ENCODE measurements around the gene CENPU. TPM values are rescaled to one million over a fixed set of nuclear protein-coding genes. Genes with fewer than 3 reads are reported as not detected.

CENPU gene
- total and polyA plus RNA-seq, 4 donors = 1.1 to 3.1 (median 1.8) TPM

DNA sequence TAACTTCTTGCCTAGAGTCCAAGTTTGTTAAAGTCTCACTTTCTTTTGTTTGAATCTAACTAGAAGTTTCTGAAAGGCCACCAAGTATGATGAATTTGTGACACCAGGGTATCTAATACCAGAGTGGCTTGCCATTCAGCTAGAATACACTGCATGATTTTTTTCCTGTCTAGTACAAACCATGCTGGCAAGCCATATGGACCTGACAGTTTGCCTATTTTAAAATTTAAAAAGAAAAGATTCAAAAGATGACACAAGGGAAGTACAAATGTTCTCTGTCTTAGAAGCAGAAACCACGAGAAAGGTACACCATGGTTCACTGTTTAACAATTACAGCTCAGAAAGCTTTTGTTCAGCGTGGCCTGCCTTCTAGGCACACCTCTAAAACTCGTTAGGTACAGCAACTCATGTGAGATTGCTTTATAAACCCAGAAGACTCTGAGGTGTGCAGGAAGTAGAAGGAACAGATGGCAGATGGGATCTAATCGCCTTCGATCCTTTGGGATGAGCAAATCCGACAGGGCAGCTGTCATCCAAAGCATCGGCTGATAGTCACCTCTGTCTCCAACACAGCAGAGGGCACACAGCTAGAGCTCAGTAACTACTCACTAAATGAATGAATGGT, 35.4 kb upstream of the CENPU start:
- Histone ChIP-seq H3K27ac (ENCODE audit: low read depth in 1 of 2, low read length in 2 of 2) (no peak overlapping the region), H3K4me3 (ENCODE audit: low read length in 2 of 2) (no peak overlapping the region), H3K9me3 (ENCODE audit: control insufficient read depth, low read length) (no peaks in the 10 kb centered on the region), H3K27me3 (ENCODE audit: control insufficient read depth in 1 of 2, insufficient read depth in 2 of 2, low read length in 1 of 2) (no peaks in the 10 kb centered on the region), H3K4me1 (ENCODE audit: control insufficient read depth in 1 of 2, insufficient read depth in 2 of 2, low read length in 2 of 2) (no peaks in the 10 kb centered on the region), H3K36me3 (ENCODE audit: control insufficient read depth in 1 of 2, insufficient read depth in 2 of 2, low read length in 1 of 2) (peaks cover 11 to 18% of the 10 kb centered on the region in 2 donors)
- ATAC-seq (ENCODE audit: low FRiP score) = no peak
- intact Hi-C loops (cut with DNase I) = no loop called here
- no peak for DNase-seq
- 93 to 94% methylated on average over 7 of the region's 7 CpGs for whole genome bisulfite sequencing, 2 donors

DNA sequence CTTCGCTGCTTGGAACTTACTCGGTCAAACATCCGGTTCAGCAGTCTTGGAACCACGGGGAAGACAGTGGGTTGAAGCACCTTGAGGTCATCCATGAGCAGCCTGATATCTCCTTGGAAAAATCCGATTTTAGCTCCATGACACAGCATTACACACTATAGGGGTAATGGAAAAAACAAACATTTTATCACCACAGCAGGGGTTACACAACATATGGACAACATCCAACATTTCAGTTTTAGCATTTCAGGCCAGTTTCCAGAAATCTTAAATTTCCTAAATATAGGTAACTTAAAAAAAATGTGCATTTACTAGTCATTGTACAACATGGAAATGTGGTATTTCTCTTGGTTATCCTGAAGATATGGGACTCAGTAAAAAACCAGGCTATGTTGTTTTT, 34.4 kb upstream of the CENPU start:
- H3K4me3 ChIP-seq (ENCODE audit: low read length in 2 of 2) = no peak overlapping the region
- H3K9me3 ChIP-seq (ENCODE audit: control insufficient read depth, low read length) = no peaks in the 10 kb centered on the region
- intact Hi-C loops (cut with DNase I) = no loop called here
- no peak overlapping the region for H3K27ac ChIP-seq (ENCODE audit: low read depth in 1 of 2, low read length in 2 of 2)
- peaks cover 11 to 16% of the 10 kb centered on the region in 2 donors for H3K36me3 ChIP-seq (ENCODE audit: control insufficient read depth in 1 of 2, insufficient read depth in 2 of 2, low read length in 1 of 2)
- no peaks in the 10 kb centered on the region for H3K27me3 ChIP-seq (ENCODE audit: control insufficient read depth in 1 of 2, insufficient read depth in 2 of 2, low read length in 1 of 2)
- ATAC-seq (ENCODE audit: low FRiP score) (no peak), DNase-seq (no peak)
- 85 to 88% methylated on average over 5 of the region's 5 CpGs for WGBS, 2 donors
- no peaks in the 10 kb centered on the region for H3K4me1 ChIP-seq (ENCODE audit: control insufficient read depth in 1 of 2, insufficient read depth in 2 of 2, low read length in 2 of 2)

DNA sequence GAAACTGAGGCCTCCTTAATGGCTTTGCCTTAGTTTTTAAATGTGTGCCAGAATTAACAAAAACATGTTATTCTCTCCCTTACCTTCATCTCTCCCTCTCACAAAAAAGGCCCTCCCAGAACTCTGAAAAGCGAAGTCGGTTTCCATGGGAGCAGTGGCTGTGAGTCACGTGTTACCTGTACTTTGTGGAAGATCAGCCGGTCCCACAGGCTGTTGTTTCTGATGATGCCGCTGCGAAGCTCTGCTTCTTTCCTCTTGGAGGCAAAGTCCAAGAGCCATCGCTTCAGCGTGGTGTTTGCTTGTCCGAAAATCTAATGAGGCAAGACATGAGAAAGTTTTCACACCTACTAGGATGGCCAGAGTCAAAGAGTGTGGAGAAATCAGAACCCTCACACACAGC, 32.5 kb upstream of the CENPU start:
- 95 to 97% methylated on average over 9 of the region's 9 CpGs for WGBS, 2 donors
- DNase-seq (no peak), ATAC-seq (ENCODE audit: low FRiP score) (no peak)
- Histone ChIP-seq H3K27ac (ENCODE audit: low read depth in 1 of 2, low read length in 2 of 2) (no peak overlapping the region), H3K36me3 (ENCODE audit: control insufficient read depth in 1 of 2, insufficient read depth in 2 of 2, low read length in 1 of 2) (peaks cover 10 to 13% of the 10 kb centered on the region in 2 donors), H3K9me3 (ENCODE audit: control insufficient read depth, low read length) (no peaks in the 10 kb centered on the region), H3K4me3 (ENCODE audit: low read length in 2 of 2) (no peak overlapping the region), H3K27me3 (ENCODE audit: control insufficient read depth in 1 of 2, insufficient read depth in 2 of 2, low read length in 1 of 2) (no peaks in the 10 kb centered on the region), H3K4me1 (ENCODE audit: control insufficient read depth in 1 of 2, insufficient read depth in 2 of 2, low read length in 2 of 2) (no peaks in the 10 kb centered on the region)
- intact Hi-C loops (cut with DNase I) = no loop called here

DNA sequence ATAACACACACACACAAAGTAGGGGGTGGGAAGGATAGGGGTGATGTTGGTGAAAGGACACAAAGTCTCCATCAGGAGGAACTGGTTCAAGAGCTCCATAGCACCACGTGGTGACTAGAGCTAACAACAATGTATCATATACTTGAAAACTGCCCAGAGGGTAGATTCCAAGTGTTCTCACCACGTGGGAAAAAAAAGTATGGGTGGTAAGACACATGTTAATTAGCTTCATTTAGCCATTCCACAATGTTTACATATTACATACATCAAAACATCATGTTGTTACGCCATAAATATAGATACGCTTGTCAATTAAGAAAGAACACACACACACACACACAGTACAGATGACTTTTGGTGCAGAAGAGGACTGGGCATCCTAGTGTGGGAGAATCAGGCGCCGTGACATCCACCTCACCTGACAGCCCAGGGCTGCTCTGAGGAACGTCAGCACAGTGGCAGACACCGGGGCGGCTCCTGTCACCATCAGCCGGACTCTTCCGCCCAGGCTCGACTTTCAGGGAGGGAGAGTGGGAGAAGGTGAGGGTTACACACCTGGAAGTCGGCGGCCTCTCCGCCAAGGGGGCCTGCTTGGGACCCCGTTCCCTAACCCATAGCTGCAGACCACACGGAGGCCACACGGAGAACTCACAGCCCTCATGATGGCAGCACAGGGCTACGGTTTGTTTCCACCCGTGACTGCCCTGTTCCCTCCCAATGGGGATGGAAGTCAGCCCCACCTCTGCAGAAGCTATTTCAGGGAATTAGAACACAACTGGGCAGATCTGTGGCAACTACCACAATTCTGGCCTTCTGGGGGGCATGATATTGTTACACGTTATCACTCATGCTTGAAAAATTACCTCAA, 31.8 kb upstream of the CENPU start:
- intact Hi-C loops (cut with DNase I) = no loop called here
- no peak for ATAC-seq (ENCODE audit: low FRiP score)
- peaks cover 10 to 18% of the 10 kb centered on the region in 2 donors for H3K36me3 ChIP-seq (ENCODE audit: control insufficient read depth in 1 of 2, insufficient read depth in 2 of 2, low read length in 1 of 2)
- WGBS, 2 donors = 82 to 85% methylated on average over 21 of the region's 21 CpGs
- H3K4me3 ChIP-seq (ENCODE audit: low read length in 2 of 2) = no peak overlapping the region
- H3K27me3 ChIP-seq (ENCODE audit: control insufficient read depth in 1 of 2, insufficient read depth in 2 of 2, low read length in 1 of 2) = no peaks in the 10 kb centered on the region
- no peaks in the 10 kb centered on the region for H3K4me1 ChIP-seq (ENCODE audit: control insufficient read depth in 1 of 2, insufficient read depth in 2 of 2, low read length in 2 of 2)
- no peak for DNase-seq
- H3K9me3 ChIP-seq (ENCODE audit: control insufficient read depth, low read length) = no peaks in the 10 kb centered on the region
- H3K27ac ChIP-seq (ENCODE audit: low read depth in 1 of 2, low read length in 2 of 2) = no peak overlapping the region

DNA sequence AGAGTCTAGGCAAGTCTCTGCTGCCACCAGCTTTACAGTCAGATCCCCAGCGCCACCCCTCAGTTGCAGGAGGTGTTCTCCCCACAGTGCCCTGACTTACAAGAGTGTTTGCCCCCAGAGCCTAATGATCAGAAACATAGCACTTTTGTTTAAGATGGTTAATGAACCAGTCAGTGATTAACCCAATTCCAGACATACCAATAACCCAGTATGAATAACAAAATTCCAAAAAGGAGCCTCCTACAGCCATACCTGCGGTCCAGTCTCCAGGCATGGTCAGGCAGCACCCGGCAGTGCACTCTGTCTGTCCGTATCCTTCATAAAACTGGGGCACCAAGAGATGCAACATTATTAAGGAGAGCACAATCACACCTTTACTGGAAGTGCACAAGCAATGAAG, 30.7 kb upstream of the CENPU start:
- peaks cover 12 to 23% of the 10 kb centered on the region in 2 donors for H3K36me3 ChIP-seq (ENCODE audit: control insufficient read depth in 1 of 2, insufficient read depth in 2 of 2, low read length in 1 of 2)
- no peak overlapping the region for H3K4me3 ChIP-seq (ENCODE audit: low read length in 2 of 2)
- 95 to 97% methylated on average over 4 of the region's 4 CpGs for WGBS, 2 donors
- no peaks in the 10 kb centered on the region for H3K9me3 ChIP-seq (ENCODE audit: control insufficient read depth, low read length)
- no peak for ATAC-seq (ENCODE audit: low FRiP score)
- H3K27me3 ChIP-seq (ENCODE audit: control insufficient read depth in 1 of 2, insufficient read depth in 2 of 2, low read length in 1 of 2) = no peaks in the 10 kb centered on the region
- intact Hi-C loops (cut with DNase I) = no loop called here
- no peaks in the 10 kb centered on the region for H3K4me1 ChIP-seq (ENCODE audit: control insufficient read depth in 1 of 2, insufficient read depth in 2 of 2, low read length in 2 of 2)
- H3K27ac ChIP-seq (ENCODE audit: low read depth in 1 of 2, low read length in 2 of 2) = no peak overlapping the region
- DNase-seq = no peak

DNA sequence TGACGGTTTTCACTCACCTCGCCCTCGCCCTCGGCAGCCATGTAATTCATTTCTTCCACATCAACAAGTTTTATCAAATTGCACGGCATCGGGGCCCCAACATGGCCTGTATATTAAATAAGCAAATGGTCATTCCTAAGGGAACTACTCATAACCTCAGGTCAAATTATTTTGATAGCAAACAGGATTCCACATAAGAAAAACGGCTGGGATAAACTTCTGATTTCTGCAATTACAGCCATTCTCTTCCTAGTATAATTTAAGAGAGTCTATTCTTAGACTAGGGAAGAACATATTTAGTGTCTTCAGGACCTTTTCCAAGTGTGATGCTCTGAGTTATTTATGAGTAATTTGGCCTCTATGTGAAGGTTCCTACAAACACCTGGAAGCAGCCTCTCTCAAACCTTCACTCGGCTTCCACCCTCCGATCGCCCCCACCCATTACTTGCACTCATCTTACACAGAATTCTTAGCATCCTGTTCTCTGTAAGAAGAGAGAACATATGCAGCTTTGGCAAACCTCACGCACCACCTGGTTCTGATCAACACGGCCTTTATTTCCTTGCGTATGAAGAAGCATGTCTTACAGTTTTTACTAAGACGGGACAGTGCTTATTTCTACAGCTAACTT, 29.4 kb upstream of the CENPU start:
- no peaks in the 10 kb centered on the region for H3K27me3 ChIP-seq (ENCODE audit: control insufficient read depth in 1 of 2, insufficient read depth in 2 of 2, low read length in 1 of 2)
- intact Hi-C loops (cut with DNase I) = no loop called here
- H3K36me3 ChIP-seq (ENCODE audit: control insufficient read depth in 1 of 2, insufficient read depth in 2 of 2, low read length in 1 of 2) = peaks cover 9 to 23% of the 10 kb centered on the region in 2 donors
- WGBS, 2 donors = 81 to 85% methylated on average over 14 of the region's 14 CpGs
- H3K4me3 ChIP-seq (ENCODE audit: low read length in 2 of 2) = no peak overlapping the region
- no peaks in the 10 kb centered on the region for H3K4me1 ChIP-seq (ENCODE audit: control insufficient read depth in 1 of 2, insufficient read depth in 2 of 2, low read length in 2 of 2)
- no peak overlapping the region for H3K27ac ChIP-seq (ENCODE audit: low read depth in 1 of 2, low read length in 2 of 2)
- no peak for ATAC-seq (ENCODE audit: low FRiP score)
- no peak for DNase-seq
- no peaks in the 10 kb centered on the region for H3K9me3 ChIP-seq (ENCODE audit: control insufficient read depth, low read length)

DNA sequence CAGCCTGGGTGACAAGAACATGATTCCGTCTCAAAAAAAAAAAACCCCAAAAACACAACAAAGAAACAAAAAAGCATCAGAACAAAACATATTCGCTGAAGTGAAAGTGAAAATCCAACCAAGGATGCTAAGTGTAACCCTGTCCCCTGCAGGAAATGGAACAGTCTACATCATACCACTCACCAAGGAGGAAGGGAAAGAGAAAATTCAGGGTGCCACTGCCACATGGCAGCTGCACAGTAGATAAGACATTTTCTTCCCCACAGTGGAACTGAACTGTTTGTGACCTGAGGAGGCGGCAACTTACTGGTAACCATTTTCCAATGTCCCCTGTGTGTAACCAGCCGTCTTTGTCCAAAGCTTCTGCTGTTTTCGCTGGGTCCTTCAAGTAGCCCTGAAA, 28.2 kb upstream of the CENPU start:
- H3K4me3 ChIP-seq (ENCODE audit: low read length in 2 of 2) = no peak overlapping the region
- H3K9me3 ChIP-seq (ENCODE audit: control insufficient read depth, low read length) = no peaks in the 10 kb centered on the region
- no peaks in the 10 kb centered on the region for H3K27me3 ChIP-seq (ENCODE audit: control insufficient read depth in 1 of 2, insufficient read depth in 2 of 2, low read length in 1 of 2)
- H3K27ac ChIP-seq (ENCODE audit: low read depth in 1 of 2, low read length in 2 of 2) = no peak overlapping the region
- intact Hi-C loops (cut with DNase I) = no loop called here
- H3K36me3 ChIP-seq (ENCODE audit: control insufficient read depth in 1 of 2, insufficient read depth in 2 of 2, low read length in 1 of 2) = peaks cover 9 to 18% of the 10 kb centered on the region in 2 donors
- no peaks in the 10 kb centered on the region for H3K4me1 ChIP-seq (ENCODE audit: control insufficient read depth in 1 of 2, insufficient read depth in 2 of 2, low read length in 2 of 2)
- no peak for DNase-seq
- ATAC-seq (ENCODE audit: low FRiP score) = no peak
- 90 to 92% methylated on average over 5 of the region's 5 CpGs for WGBS, 2 donors

DNA sequence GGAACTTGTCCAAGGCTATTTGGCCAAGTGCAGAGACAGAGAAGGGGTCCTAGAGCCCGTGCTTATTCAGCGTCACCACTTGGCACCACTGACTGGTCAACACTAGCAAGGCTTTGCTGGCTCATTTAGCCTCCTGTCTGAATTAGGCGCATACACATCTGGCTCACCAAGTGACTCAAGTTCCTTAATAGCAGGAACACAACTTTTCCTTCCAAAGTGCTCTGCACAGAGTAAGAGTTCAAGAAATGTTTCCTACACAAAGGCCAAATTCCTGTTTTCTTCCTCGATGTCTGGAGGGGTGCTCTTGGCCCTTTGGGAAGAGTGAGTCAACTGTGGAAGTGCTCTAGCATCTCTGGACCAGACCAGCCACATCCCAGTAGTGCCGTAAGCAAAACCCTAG, 26.8 kb upstream of the CENPU start:
- DNase-seq (no peak), ATAC-seq (ENCODE audit: low FRiP score) (peak; percentile 23)
- no peaks in the 10 kb centered on the region for H3K27me3 ChIP-seq (ENCODE audit: control insufficient read depth in 1 of 2, insufficient read depth in 2 of 2, low read length in 1 of 2)
- peaks cover 11 to 17% of the 10 kb centered on the region in 2 donors for H3K36me3 ChIP-seq (ENCODE audit: control insufficient read depth in 1 of 2, insufficient read depth in 2 of 2, low read length in 1 of 2)
- intact Hi-C loops (cut with DNase I) = no loop called here
- H3K27ac ChIP-seq (ENCODE audit: low read depth in 1 of 2, low read length in 2 of 2) = no peak overlapping the region
- H3K4me1 ChIP-seq (ENCODE audit: control insufficient read depth in 1 of 2, insufficient read depth in 2 of 2, low read length in 2 of 2) = no peaks in the 10 kb centered on the region
- H3K4me3 ChIP-seq (ENCODE audit: low read length in 2 of 2) = no peak overlapping the region
- no peaks in the 10 kb centered on the region for H3K9me3 ChIP-seq (ENCODE audit: control insufficient read depth, low read length)
- 87 to 93% methylated on average over 5 of the region's 5 CpGs for WGBS, 2 donors
